Measurements from ENCODE around the gene PLXNC1.

DNA sequence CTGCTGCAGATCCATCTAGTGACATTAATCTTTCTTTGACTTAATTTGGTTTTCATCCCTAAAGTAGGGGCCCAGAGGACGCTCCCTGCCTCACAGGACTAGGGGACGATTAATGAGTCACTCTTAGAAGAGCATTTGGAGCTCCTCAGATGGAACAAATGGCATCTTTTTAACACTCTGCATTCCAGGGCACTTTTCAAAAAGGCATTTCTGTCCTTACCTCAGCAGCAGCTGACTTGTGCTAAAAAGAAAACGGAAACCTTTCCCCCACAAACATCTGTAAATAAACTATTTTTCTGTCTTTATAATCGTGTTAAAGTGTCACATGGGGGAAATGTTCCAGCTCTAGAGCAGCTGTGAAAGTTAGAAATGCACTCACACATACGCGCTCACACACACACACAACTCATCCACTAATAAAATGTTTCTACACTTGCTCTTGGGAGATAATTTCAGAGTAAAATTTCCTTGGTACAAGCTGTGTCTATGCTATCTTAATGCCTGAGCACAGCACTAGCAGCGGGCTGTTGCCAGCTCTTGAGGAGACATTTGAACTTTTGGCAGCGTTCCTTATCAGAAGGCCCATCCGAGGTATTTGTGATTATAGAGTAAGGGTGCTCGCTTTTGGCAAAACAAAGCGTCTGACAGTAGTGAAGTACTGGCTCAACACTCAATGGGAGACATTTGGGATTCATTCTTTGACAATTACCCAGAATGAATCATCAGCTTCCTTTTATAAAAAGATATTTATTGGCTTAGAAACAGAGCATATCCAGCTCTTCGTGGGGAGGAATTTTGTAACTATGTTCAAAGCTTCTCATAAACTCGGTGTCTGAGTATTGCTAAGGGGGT is 141.3 kb downstream of the PLXNC1 start:
- TF ChIP-seq CTCF (IDR thresholded peaks at IDR 0.05) (no peak), POLR2A (IDR thresholded peaks at IDR 0.05) (no peak), EP300 (IDR thresholded peaks at IDR 0.05) (no peak)
